Keratinocyte (primary cell): ENCODE measurements around the gene CCDC88A. TPM values are rescaled to one million over a fixed set of nuclear protein-coding genes. Genes with fewer than 3 reads are reported as not detected.

Experiments
- DNase-seq: peaks from one replicate; pipeline ENCODE4 v3.0.0-alpha.2; 2011; ENCODE audit warnings: low read depth, missing footprints, low spot score
- FAIRE-seq: peaks from 2 replicates; lab custom pipeline; 2011; peaks lifted over from hg19 to GRCh38; lab: Jason Lieb, UNC
- H2AFZ ChIP-seq: 2 replicates; pipeline ENCODE4 v1.6.0; 2012; ENCODE audit warnings: low read length, control low read depth, inconsistent platforms; ENCODE audit not compliant: control insufficient read depth
- H3K27ac ChIP-seq: 2 replicates; pipeline ENCODE4 v1.5.1; 2011; ENCODE audit warnings: low read length; ENCODE audit not compliant: control insufficient read depth, insufficient read depth
- H3K27me3 ChIP-seq: 3 replicates; pipeline ENCODE4 v1.6.0; 2011; ENCODE audit warnings: low read length; ENCODE audit not compliant: control insufficient read depth, insufficient read depth; ENCODE audit errors: extremely low read depth
- H3K36me3 ChIP-seq, 2 experiments: 2 replicates in 1 of 2; 3 replicates in 1 of 2; pipeline ENCODE4 v1.5.1; 2011; ENCODE audit warnings: low read length in 2 of 2, mild to moderate bottlenecking in 1 of 2; ENCODE audit not compliant: control insufficient read depth in 2 of 2, insufficient read depth in 2 of 2; ENCODE audit errors: extremely low read depth in 1 of 2
- H3K4me1 ChIP-seq: 3 replicates; pipeline ENCODE4 v1.5.1; 2011; ENCODE audit warnings: low read length; ENCODE audit not compliant: control insufficient read depth, insufficient read depth; ENCODE audit errors: extremely low read depth
- H3K4me2 ChIP-seq: 3 replicates; pipeline ENCODE4 v1.6.0; 2011; ENCODE audit warnings: low read depth, low read length; ENCODE audit not compliant: control insufficient read depth, insufficient read depth; ENCODE audit errors: extremely low read depth
- H3K4me3 ChIP-seq, 3 experiments: fragments of 200-600 bp in 1 of 3; sonication (generic) in 1 of 3; 2 replicates in 2 of 3; 3 replicates in 1 of 3; pipeline ENCODE4 v1.5.1; 2011 to 2016; ENCODE audit warnings: low read length in 3 of 3, mild to moderate bottlenecking in 3 of 3, control low read depth in 2 of 3, inconsistent platforms in 1 of 3, low read depth in 1 of 3, mixed read lengths in 1 of 3, mixed run types in 1 of 3, moderate library complexity in 1 of 3; ENCODE audit not compliant: control insufficient read depth in 2 of 3, insufficient read depth in 2 of 3; ENCODE audit errors: extremely low read depth in 1 of 3
- H3K79me2 ChIP-seq: 2 replicates; pipeline ENCODE4 v1.6.0; 2012; ENCODE audit warnings: low read length; ENCODE audit not compliant: control insufficient read depth, insufficient read depth
- H3K9ac ChIP-seq: 3 replicates; pipeline ENCODE4 v1.6.0; 2011; ENCODE audit warnings: low read length; ENCODE audit not compliant: control insufficient read depth, insufficient read depth; ENCODE audit errors: extremely low read depth
- H3K9me1 ChIP-seq: 3 replicates; pipeline ENCODE4 v1.6.0; 2011; ENCODE audit warnings: low read length; ENCODE audit not compliant: control insufficient read depth, insufficient read depth; ENCODE audit errors: extremely low read depth
- H3K9me3 ChIP-seq: 2 replicates; pipeline ENCODE4 v1.5.1; 2012; ENCODE audit warnings: low read depth, low read length; ENCODE audit not compliant: control insufficient read depth
- H4K20me1 ChIP-seq: 3 replicates; pipeline ENCODE4 v1.6.0; 2011; ENCODE audit warnings: low read length; ENCODE audit not compliant: control insufficient read depth, insufficient read depth; ENCODE audit errors: extremely low read depth
- EZH2 ChIP-seq: IDR thresholded peaks from one replicate; pipeline ENCODE4 v1.6.1; 2012; ENCODE audit warnings: inconsistent platforms, mild to moderate bottlenecking, low read length, moderate library complexity
- dilution Hi-C: fragments of 300-500 bp; cut with MboI; formaldehyde crosslinking; loops from one replicate; pipeline ENCODE4 v1.7.0; 2020; ENCODE audit warnings: low sequenced_read_pairs; ENCODE audit not compliant: extremely low pct_ligation_motif_present
- polyA plus RNA-seq, 5 experiments: library from polyadenylated mRNA; depleted of rRNA in 3 of 5; stranded (reverse) in 3 of 5; stranded (forward) in 1 of 5; unstranded in 1 of 5; fragments of >200 nt; gene quantifications; 1 replicate in 1 of 5; 2 replicates in 3 of 5; 3 replicates in 1 of 5; pipeline versions ENCODE4 v1.2.1 to v1.2.3, GENCODE V29; 2011 to 2012; ENCODE audit warnings: missing spikeins in 2 of 5, low read depth in 1 of 5, low replicate concordance in 1 of 5
- TF ChIP-seq, protein P1 (sequence below), 3 experiments: IDR thresholded peaks in 1 of 3; conservative IDR thresholded peaks in 1 of 3; optimal IDR thresholded peaks in 1 of 3; 2 replicates in 2 of 3; 3 replicates in 1 of 3; pipeline versions ENCODE3 to v1.5.1; 2011; ENCODE audit warnings: low read length in 3 of 3, mild to moderate bottlenecking in 3 of 3, moderate library complexity in 2 of 3, control low read depth in 1 of 3, inconsistent platforms in 1 of 3; ENCODE audit not compliant: insufficient read depth in 2 of 3; ENCODE audit errors: extremely low read depth in 1 of 3

CCDC88A gene
- polyA plus RNA-seq, 1 donor (not counting 4 experiments of a cell fraction or from before 2014, with no cell fraction given): 21.3 TPM

DNA sequence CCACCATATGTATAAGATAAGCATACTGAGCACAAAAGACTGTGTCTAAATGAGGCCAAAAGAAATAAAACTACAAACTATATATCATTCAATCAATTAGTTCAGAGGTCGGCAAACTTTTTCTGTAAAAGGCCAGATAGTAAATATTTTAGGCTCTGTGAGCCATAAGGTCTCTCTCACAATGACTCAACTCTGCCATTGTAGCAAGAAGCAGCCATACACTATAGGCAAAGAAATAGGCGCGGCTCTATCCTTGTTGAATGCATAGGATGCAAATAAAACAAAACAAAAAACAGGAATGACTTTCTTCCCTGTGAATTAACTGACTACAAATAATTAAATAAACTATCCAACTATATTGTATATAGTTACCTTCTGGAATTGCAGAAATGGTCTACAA lies 8.6 kb upstream of the CCDC88A start:
- TF ChIP-seq EZH2: no peak
- TF ChIP-seq, protein P1, sequence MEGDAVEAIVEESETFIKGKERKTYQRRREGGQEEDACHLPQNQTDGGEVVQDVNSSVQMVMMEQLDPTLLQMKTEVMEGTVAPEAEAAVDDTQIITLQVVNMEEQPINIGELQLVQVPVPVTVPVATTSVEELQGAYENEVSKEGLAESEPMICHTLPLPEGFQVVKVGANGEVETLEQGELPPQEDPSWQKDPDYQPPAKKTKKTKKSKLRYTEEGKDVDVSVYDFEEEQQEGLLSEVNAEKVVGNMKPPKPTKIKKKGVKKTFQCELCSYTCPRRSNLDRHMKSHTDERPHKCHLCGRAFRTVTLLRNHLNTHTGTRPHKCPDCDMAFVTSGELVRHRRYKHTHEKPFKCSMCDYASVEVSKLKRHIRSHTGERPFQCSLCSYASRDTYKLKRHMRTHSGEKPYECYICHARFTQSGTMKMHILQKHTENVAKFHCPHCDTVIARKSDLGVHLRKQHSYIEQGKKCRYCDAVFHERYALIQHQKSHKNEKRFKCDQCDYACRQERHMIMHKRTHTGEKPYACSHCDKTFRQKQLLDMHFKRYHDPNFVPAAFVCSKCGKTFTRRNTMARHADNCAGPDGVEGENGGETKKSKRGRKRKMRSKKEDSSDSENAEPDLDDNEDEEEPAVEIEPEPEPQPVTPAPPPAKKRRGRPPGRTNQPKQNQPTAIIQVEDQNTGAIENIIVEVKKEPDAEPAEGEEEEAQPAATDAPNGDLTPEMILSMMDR (optimal IDR thresholded peaks at IDR 0.05 in 1 of 3, IDR thresholded peaks at IDR 0.05 in 1 of 3, conservative IDR thresholded peaks at IDR 0.05 in 1 of 3; ENCODE audit: extremely low read depth in 1 of 3, insufficient read depth in 2 of 3, low read length in 3 of 3): no peak
- Histone ChIP-seq H3K4me1 (peaks cover 12% of the 10 kb centered on the region), H2AFZ (no peak overlapping the region), H3K9me1 (no peaks in the 10 kb centered on the region), H3K36me3 (no peaks in the 10 kb centered on the region), H4K20me1 (no peaks in the 10 kb centered on the region), H3K9ac (no peak overlapping the region), H3K79me2 (no peaks in the 10 kb centered on the region), H3K4me3 (no peak overlapping the region), H3K4me2 (no peak overlapping the region), H3K27ac (no peak overlapping the region), H3K27me3 (no peaks in the 10 kb centered on the region), H3K9me3 (no peaks in the 10 kb centered on the region)
- FAIRE-seq (no peak), DNase-seq (no peak)
- dilution Hi-C loops: no loop called here

DNA sequence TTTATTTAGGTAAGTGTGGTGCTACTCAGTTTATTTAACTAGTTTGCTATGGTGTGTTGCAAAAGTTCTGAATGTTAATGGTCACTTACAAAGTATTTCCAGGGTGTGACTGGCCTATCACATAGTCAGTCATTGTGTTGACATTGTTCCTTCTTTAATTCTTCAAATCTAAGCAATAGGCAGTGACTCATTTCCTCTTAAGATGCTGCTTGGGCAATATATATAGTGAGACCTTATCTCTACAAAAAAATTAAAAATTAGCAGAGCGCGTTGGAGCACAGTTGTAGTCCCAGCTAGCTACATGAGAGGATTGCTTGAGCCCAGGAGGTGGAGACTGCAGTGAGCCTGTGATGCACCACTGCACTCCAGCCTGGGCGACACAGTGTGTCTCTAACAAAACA lies 5.8 kb upstream of the CCDC88A start:
- no peaks in the 10 kb centered on the region for H3K79me2 ChIP-seq
- dilution Hi-C loops: no loop called here
- peak overlapping the region; percentile 11 for H2AFZ ChIP-seq
- H4K20me1 ChIP-seq: no peaks in the 10 kb centered on the region
- H3K36me3 ChIP-seq: no peaks in the 10 kb centered on the region
- DNase-seq (peak; percentile 42), FAIRE-seq (peak; percentile 64)
- peaks cover 12% of the 10 kb centered on the region for H3K4me1 ChIP-seq
- no peak overlapping the region for H3K4me3 ChIP-seq
- TF ChIP-seq EZH2: no peak
- TF ChIP-seq, protein P1 (optimal IDR thresholded peaks at IDR 0.05 in 1 of 3, IDR thresholded peaks at IDR 0.05 in 1 of 3, conservative IDR thresholded peaks at IDR 0.05 in 1 of 3; ENCODE audit: extremely low read depth in 1 of 3, insufficient read depth in 2 of 3, low read length in 3 of 3): no peak
- H3K9me3 ChIP-seq: no peaks in the 10 kb centered on the region
- H3K27me3 ChIP-seq: no peaks in the 10 kb centered on the region
- no peak overlapping the region for H3K9ac ChIP-seq
- peak overlapping the region; percentile 42 for H3K27ac ChIP-seq
- no peaks in the 10 kb centered on the region for H3K9me1 ChIP-seq
- peak overlapping the region; percentile 68 for H3K4me2 ChIP-seq
